ENCODE data around the gene ARID4B.
"Not testable (repeated sequence)": the region's sequence is repeated elsewhere in the genome, so short reads cannot be mapped to it uniquely, and the experiment has no call there.

ARID4B gene

GRCh38 chr1:235159284-235159683, 168.7 kb downstream of the ARID4B start:
- DNase-seq, result not testable (repeated sequence)

DNA sequence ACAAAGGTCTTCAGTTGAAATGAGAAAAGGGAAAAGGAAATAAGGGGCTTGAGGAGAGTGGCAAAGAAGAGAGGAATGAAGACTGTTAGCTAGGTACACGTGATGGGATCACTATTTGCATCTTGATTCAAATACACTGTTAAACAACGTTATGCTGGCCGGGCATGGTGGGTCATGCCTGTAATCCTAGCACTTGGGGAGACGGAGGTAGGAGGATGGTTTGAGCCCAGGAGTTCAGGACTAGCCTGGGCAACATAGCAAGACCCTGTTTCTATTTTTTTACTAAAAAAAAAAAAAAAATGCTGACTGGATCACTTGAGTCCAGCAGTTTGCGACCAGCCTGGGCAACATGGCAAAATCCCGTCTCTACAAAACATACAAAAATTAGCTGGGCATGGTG, 169.3 kb downstream of the ARID4B start:
- DNase-seq, result no peak

DNA sequence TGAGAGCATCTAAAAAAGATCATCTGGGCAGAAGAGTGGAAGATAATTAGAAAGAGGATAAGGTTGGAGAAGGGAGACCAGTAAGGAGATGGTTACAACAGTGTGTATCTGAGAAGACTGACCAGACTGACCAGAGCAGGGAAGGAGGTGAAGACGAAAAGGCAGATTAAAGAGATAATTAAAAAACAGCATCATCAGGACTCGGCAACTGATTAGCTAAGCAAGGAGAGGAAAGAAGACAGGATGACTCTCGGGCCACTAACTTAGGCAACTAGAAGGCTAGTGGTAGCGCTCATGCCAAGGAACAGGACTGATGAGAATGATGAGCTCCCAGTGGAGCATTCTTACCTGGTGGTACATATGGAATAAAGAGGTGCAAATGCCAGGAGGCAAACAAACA, 170.8 kb downstream of the ARID4B start:
- no peak for DNase-seq

DNA sequence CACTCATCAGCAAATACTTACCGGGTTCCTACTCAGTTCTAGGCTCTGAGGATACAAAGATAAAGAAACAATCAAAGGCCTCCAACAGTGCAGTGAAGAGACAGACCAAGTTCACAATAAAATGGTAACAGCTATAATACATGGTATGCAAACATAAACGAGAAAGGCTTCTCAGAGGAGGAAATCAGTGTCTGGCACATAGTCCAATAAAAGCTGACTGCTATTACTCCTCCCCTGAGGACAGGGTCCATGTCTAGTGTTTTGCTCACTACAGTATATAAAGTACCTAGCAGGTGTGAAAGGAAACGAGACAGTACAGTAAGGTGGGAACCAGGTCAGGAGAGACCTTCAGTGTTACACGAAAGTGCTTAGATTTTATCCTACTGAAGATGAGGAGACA, 171.2 kb downstream of the ARID4B start:
- no peak for DNase-seq

DNA sequence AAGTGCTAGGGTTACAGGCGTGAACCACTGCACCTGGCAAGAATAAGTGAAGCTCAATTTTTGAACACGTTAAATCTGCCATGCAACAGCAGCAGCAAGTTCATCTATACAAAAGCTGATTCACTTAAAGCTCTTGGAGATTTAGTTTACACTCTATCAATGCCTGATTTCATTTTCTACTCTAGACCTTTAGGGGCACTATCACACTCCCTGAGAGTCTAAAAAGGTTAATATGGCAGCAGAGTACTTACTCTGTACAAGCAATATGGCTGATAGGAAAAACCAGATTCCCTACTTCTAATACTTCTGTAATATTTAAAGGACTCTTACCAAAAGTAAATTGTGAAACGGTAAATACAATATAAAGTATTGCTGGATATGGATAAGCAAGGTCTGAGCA, 171.7 kb downstream of the ARID4B start:
- DNase-seq, result no peak

DNA sequence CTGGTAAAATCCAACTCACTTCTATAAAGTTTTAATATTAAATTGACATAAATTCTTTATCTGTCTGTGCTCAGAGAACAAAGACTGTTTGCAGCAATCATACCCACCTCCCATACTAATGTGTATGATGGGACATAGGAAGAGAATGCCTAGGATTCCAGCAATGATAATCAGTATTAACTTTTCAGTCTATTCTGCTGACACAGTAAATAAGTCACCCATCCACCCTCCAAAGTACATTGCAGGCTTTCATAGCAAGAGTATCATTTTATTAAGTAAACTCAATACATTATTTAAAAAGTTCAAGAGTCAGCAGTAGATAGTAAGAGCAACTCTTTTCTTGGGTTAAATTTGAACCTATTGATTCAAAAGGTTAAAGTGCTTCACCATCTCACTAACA, 175.7 kb downstream of the ARID4B start:
- no peak for DNase-seq

GRCh38 chr1:235151033-235151432, 176.9 kb downstream of the ARID4B start:
- DNase-seq, result no peak

DNA sequence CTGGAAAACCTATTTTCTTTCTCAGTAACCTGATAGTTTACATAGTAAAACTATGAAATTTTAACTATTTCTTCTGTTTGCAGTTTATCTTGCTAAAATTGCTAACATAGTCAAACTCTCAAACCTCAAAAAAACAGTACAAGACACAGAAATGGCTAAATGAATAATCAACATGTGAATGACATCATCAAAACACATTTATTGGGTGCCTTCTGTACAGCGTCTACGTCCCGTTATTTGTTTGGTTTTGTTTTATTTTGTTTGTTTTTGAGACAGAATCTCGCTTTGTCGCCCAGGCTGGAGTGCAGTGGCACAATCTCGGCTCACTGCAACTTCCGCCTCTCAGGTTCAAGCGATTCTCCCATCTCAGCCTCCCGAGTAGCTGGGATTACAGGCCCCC, 178.2 kb downstream of the ARID4B start:
- no peak for DNase-seq

- no peak for DNase-seq
Observed at GRCh38 chr1:235147269-235147668, 180.7 kb downstream of the ARID4B start.

- no peak for DNase-seq
Observed at GRCh38 chr1:235145639-235146038, 182.3 kb downstream of the ARID4B start.

DNA sequence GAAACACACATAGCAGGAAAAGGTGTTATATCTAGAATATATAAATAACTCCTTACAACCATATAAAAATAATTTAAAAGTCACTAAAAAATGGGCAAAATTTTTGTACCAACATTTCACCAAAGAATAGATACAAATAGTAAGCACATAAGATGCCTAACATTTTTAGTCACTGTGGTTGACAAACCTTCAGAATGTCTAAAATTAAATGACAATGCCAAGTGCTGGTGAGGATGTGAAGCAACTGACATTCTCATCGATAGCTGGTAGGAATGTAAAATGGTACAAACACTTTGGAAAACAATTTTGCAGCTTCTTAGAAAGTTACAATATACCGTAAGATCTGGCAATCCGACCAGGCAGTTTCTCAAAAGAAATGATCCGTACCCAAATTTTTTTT, 185.0 kb downstream of the ARID4B start:
- no peak for DNase-seq

GRCh38 chr1:235139315-235139714, 188.7 kb downstream of the ARID4B start:
- no peak for DNase-seq

DNA sequence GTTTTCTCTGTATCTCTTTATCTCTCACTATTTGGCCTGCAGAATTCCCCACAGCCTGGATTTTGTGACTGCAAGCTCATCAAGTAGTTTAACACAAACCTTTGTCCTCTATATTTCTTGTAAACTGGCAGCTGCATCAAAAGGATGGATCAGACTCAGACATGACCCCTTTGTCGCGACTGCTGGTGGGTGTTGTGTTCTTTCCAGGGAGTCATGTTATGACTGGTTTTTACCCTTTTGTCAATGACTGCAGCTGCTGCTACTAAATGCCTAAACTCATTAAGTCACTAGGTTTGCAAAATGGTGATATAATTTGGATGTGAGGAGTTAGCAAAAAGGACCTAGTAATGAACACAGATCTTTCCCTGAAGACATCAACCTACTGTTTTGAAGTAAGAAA, 189.2 kb downstream of the ARID4B start:
- no peak for DNase-seq

- DNase-seq, result no peak
Observed at GRCh38 chr1:235136111-235136510, 191.9 kb downstream of the ARID4B start.

GRCh38 chr1:235134171-235134570, 193.8 kb downstream of the ARID4B start:
- no peak for DNase-seq

GRCh38 chr1:235133086-235133485, 194.9 kb downstream of the ARID4B start:
- DNase-seq, result no peak

DNA sequence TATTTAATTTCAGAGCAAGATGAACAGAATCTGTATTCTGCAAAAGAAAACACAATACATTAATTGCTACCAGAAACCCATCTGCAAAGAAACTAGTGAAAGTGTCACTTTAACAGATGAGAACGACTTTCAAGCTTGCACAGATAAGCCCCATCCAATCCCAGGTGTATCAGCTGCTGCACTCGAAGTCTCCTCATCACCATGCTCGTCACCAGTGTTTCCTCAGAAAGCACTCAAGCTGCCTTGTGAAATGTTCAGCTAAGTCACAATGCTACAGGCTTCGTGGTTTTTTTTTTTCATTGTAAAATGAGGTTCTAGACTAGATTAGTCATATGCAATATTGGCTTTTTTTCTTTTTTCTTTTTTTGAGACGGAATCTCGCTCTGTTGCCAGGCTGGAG, 196.0 kb downstream of the ARID4B start:
- DNase-seq, result no peak

DNA sequence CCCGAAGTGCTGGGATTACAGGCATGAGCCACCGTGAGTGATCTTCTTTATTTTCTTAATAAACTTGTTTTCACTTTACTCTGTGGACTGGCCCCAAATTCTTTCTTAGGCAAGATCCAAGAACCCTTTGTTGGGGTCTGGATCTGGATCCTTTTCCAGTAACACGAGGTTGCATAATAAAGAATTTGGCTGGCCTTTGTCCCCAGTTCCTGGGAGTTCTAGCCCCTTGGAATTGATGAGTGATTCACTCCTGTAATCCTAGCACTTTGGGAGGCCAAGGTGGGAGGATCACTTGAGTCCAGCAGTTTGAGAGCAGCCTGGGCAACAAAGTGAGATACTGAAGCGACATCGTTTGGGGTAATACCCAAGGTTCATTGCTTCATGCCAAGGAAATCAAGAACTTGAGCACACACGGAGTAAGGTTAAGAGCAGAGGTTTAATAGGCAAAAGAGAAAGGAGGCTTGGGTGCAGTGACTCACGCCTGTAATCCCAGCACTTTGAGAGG, 197.2 kb downstream of the ARID4B start:
- no peak for DNase-seq

DNA sequence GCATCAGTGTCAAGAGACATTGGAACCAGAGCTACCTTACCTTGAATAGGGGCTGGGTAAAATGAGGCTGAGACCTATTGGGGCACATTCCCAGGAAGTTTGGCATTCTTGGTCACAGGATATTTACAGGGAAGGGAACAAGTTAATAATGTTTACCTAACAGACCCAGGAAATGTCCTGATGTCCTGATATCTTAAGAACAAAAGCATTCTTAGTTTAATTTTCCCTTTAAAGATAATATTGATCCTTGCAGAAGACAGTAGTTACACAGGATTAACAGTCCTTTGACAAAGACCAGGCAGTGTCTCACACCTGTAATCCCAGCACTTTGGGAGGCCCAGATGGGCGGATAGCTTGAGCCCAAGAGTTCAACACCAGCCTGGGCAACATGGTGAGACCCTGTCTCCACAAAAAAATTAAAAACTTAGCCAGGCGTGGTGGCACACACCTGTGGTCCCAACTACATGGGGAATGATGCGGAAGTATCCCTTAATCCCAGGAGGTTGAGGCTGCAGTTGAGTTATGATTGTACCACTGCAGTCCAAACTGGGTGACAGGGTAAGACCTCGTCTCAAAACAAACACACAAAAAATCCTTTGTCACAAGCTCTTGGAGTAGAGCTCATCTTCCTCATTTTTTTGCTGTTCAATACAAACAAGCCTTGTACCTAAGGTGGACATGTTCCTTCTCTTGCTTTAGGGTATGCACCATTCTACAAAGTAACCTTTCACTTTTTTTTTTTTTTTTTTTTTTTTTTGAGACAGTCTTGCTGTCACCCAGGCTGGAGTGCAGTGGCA, 198.0 kb downstream of the ARID4B start:
- DNase-seq, result no peak

- DNase-seq, result peak; percentile 68
Observed at GRCh38 chr1:235128456-235129328, 199.3 kb downstream of the ARID4B start, which contains the start of gene TOMM20. Gene TOMM20, minus strand, starts transcription at chr1:235128837. Its CDS starts 122 bp downstream, at chr1:235128715.

GRCh38 chr1:235127732-235128455, 200.1 kb downstream of the ARID4B start:
- no peak for DNase-seq

DNA sequence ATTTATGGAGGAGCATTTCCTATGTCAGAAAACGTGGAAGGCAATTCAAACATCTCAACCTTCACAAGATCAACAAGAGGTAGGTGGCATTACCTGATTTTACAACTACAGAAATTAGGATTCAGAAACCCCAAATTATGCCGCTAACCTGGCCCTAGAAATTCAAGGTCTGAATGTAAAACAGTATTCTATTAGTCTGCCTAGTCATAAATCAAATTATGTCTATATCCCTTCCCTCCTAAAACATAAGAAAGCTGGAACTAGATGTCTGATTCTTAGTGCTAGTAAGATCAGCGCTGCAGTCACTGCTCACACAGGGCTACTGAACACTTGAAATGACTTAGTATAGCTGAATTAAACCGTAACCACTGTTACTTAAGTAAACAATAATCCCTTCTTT, 200.8 kb downstream of the ARID4B start:
- DNase-seq, result no peak

GRCh38 chr1:235124665-235125064, 203.3 kb downstream of the ARID4B start:
- no peak for DNase-seq

Measured in NCI-H187 treated with DMSO at 0.1 percent for 48 hours (cell line).